ENCODE measurements around the gene IL6ST. TPM values are rescaled to one million over a fixed set of nuclear protein-coding genes. Genes with fewer than 3 reads are reported as not detected.

Gene IL6ST
- total RNA-seq, 2 experiments from 2014 or later = 377 to 404 TPM

GRCh38 chr5:55982957-55983381 is 11.8 kb downstream of the IL6ST start:
- peak in 7 of 14 experiments; percentile 18 to 71 (median 38) for DNase-seq
- intact Hi-C loops (cut with DNase I, micrococcal nuclease) = loop anchor here (1.0 to 5.0 kb wide), 5 partner anchors 9 to 288 kb away; no protein-coding TSS in a partner anchor
- peaks cover 90% of the 10 kb centered on the region for H3K4me1 Mint-ChIP-seq (ENCODE audit: low read depth)
- H3K4me3 Mint-ChIP-seq = peak overlapping the region; percentile 72
- no peaks in the 10 kb centered on the region for H3K9me3 Mint-ChIP-seq
- H3K9me3 ChIP-seq (ENCODE audit: control insufficient read depth in 1 of 2, insufficient read depth in 1 of 2, low read length in 2 of 2) = no peaks in the 10 kb centered on the region
- peaks cover 31% of the 10 kb centered on the region for H3K4me1 ChIP-seq (ENCODE audit: insufficient read depth, low read length)
- H3K27me3 ChIP-seq (ENCODE audit: control insufficient read depth in 1 of 2, insufficient read depth in 2 of 2, low read length in 2 of 2) = no peaks in the 10 kb centered on the region
- no peaks in the 10 kb centered on the region for H3K27me3 Mint-ChIP-seq
- peak overlapping the region; percentile 94 for H3K27ac Mint-ChIP-seq
- POLR2A ChIA-PET = interaction anchor here (0.5 to 3.8 kb wide), 15 partner anchors 10 to 1255 kb away, joined by 3 to 20 read pairs (median 4); partner anchors contain the start of gene IL6ST
- ATAC-seq (ENCODE audit: poor library complexity) = peak; percentile 44
- H3K36me3 Mint-ChIP-seq (ENCODE audit: low read depth) = peaks cover 89% of the 10 kb centered on the region
- H3K36me3 ChIP-seq (ENCODE audit: insufficient read depth, low read length) = peaks cover 29% of the 10 kb centered on the region
- CTCF ChIA-PET = interaction anchor here (0.6 to 1.6 kb wide), 9 partner anchors 29 to 860 kb away, joined by 3 to 13 read pairs (median 4); no protein-coding TSS in a partner anchor
- peak; percentile 66 for TF ChIP-seq CTCF (IDR thresholded peaks at IDR 0.05)
- peak overlapping the region in 1 of 2 donors; percentile 10 for H3K27ac ChIP-seq (ENCODE audit: low read depth in 1 of 2, low read length in 2 of 2)
- peak overlapping the region; percentile 11 for H3K4me3 ChIP-seq (ENCODE audit: low read length)

- Histone ChIP-seq H3K9me3 (ENCODE audit: control insufficient read depth in 1 of 2, insufficient read depth in 1 of 2, low read length in 2 of 2) (no peaks in the 10 kb centered on the region), H3K4me3 (ENCODE audit: low read length) (no peak overlapping the region), H3K27ac (ENCODE audit: low read depth in 1 of 2, low read length in 2 of 2) (peak overlapping the region in 1 of 2 donors; percentile 14), H3K27me3 (ENCODE audit: control insufficient read depth in 1 of 2, insufficient read depth in 2 of 2, low read length in 2 of 2) (no peaks in the 10 kb centered on the region), H3K4me1 (ENCODE audit: insufficient read depth, low read length) (peaks cover 37% of the 10 kb centered on the region), H3K36me3 (ENCODE audit: insufficient read depth, low read length) (peaks cover 71% of the 10 kb centered on the region)
- CTCF ChIA-PET = no interaction called here
- POLR2A ChIA-PET = interaction anchor here (0.5 to 1.3 kb wide), 4 partner anchors 9 to 337 kb away, joined by 3 to 4 read pairs (median 3); no protein-coding TSS in a partner anchor
- ATAC-seq (ENCODE audit: poor library complexity) (no peak), DNase-seq (no peak)
- Mint-ChIP-seq H3K4me1 (ENCODE audit: low read depth) (peaks cover 79% of the 10 kb centered on the region), H3K27ac (peak overlapping the region; percentile 57), H3K27me3 (no peaks in the 10 kb centered on the region), H3K36me3 (ENCODE audit: low read depth) (peaks cover 95% of the 10 kb centered on the region), H3K4me3 (no peak overlapping the region), H3K9me3 (no peaks in the 10 kb centered on the region)
- TF ChIP-seq CTCF (IDR thresholded peaks at IDR 0.05) = no peak
- intact Hi-C loops (cut with DNase I, micrococcal nuclease) = loop anchor here in 1 of 2 experiments (10.0 kb wide), 1 partner anchor 862 kb away; no protein-coding TSS in a partner anchor
Observed at GRCh38 chr5:55973296-55973695, 21.5 kb downstream of the IL6ST start.

GRCh38 chr5:55969956-55970355 is 24.8 kb downstream of the IL6ST start:
- Mint-ChIP-seq H3K4me3 (peak overlapping the region; percentile 55), H3K27ac (peak overlapping the region; percentile 10), H3K4me1 (ENCODE audit: low read depth) (peaks cover 70% of the 10 kb centered on the region), H3K36me3 (ENCODE audit: low read depth) (peaks cover 98% of the 10 kb centered on the region), H3K27me3 (no peaks in the 10 kb centered on the region), H3K9me3 (no peaks in the 10 kb centered on the region)
- Histone ChIP-seq H3K27me3 (ENCODE audit: control insufficient read depth in 1 of 2, insufficient read depth in 2 of 2, low read length in 2 of 2) (no peaks in the 10 kb centered on the region), H3K27ac (ENCODE audit: low read depth in 1 of 2, low read length in 2 of 2) (peak overlapping the region in 1 of 2 donors; percentile 29), H3K4me3 (ENCODE audit: low read length) (no peak overlapping the region), H3K9me3 (ENCODE audit: control insufficient read depth in 1 of 2, insufficient read depth in 1 of 2, low read length in 2 of 2) (no peaks in the 10 kb centered on the region), H3K36me3 (ENCODE audit: insufficient read depth, low read length) (peaks cover 72% of the 10 kb centered on the region), H3K4me1 (ENCODE audit: insufficient read depth, low read length) (peaks cover 20% of the 10 kb centered on the region)
- CTCF ChIA-PET = interaction anchor here (1.2 kb wide), 1 partner anchor 231 kb away, joined by 4 read pairs; no protein-coding TSS in a partner anchor
- DNase-seq = no peak
- POLR2A ChIA-PET = interaction anchor here (1.4 kb wide), 2 partner anchors 15 to 135 kb away, joined by 4 read pairs; no protein-coding TSS in a partner anchor
- intact Hi-C loops (cut with DNase I, micrococcal nuclease) = loop anchor here in 1 of 2 experiments (2.0 to 10.0 kb wide), 2 partner anchors 31 to 865 kb away; no protein-coding TSS in a partner anchor
- no peak for ATAC-seq (ENCODE audit: poor library complexity)
- TF ChIP-seq CTCF (IDR thresholded peaks at IDR 0.05) = no peak

All from CD4-positive, alpha-beta T cell (primary cell).